T47D (cell line): ENCODE measurements around the gene FCHO2.
A peak's percentile ranks its signal among the peaks of the same experiment; 100 is the strongest.

ENCODE experiments used
- DNase-seq, 2 experiments: peaks; one replicate each; pipeline versions ENCODE4 v3.0.0 to v3.0.0-alpha.2; 2011 to 2012; ENCODE audit warnings: low read depth in 1 of 2, low spot score in 1 of 2
- JUND ChIP-seq: IDR thresholded peaks from 2 replicates; pipeline ENCODE4 v1.6.1; 2012; ENCODE audit warnings: low read depth
- in situ Hi-C: cut with HindIII; loops from 2 replicates; pipeline ENCODE4 v1.10.0; 2016; ENCODE audit warnings: low sequenced_read_pairs, low pct_unique_long_range_greater_than_20kb

The FCHO2 gene

GRCh38 chr5:73027361-73027760 lies 71.5 kb downstream of the FCHO2 start:
- TF ChIP-seq JUND: no peak
- in situ Hi-C loops: no loop called here
- peak in 1 of 2 experiments; percentile 10 for DNase-seq

- in situ Hi-C loops: no loop called here
- DNase-seq: no peak
- no peak for TF ChIP-seq JUND
Observed at GRCh38 chr5:73027816-73028215, 72.0 kb downstream of the FCHO2 start.

- in situ Hi-C loops: no loop called here
- TF ChIP-seq JUND: no peak
Observed at GRCh38 chr5:73028991-73029595, 73.3 kb downstream of the FCHO2 start.

GRCh38 chr5:73030531-73030930 lies 74.7 kb downstream of the FCHO2 start:
- DNase-seq: peak in 1 of 2 experiments; percentile 90
- in situ Hi-C loops: no loop called here
- no peak for TF ChIP-seq JUND

More at GRCh38 chr5:73028991-73029595, 73.3 kb downstream of the FCHO2 start:
- DNase-seq: no peak

- in situ Hi-C loops: no loop called here
- TF ChIP-seq JUND: peak; percentile 86
- DNase-seq: peak in 1 of 2 experiments; percentile 93
Observed at GRCh38 chr5:73030995-73031394, 75.2 kb downstream of the FCHO2 start.

- DNase-seq: peak in 1 of 2 experiments; percentile 35
- TF ChIP-seq JUND: no peak
- in situ Hi-C loops: no loop called here
Observed at GRCh38 chr5:73031839-73032238, 76.0 kb downstream of the FCHO2 start.

GRCh38 chr5:73032635-73033034 lies 76.8 kb downstream of the FCHO2 start:
- no peak for DNase-seq
- no peak for TF ChIP-seq JUND
- in situ Hi-C loops: no loop called here

GRCh38 chr5:73037545-73037944 lies 81.7 kb downstream of the FCHO2 start:
- no peak for DNase-seq
- no peak for TF ChIP-seq JUND
- in situ Hi-C loops: no loop called here

- TF ChIP-seq JUND: no peak
- in situ Hi-C loops: no loop called here
- DNase-seq: peak in 1 of 2 experiments; percentile 11
Observed at GRCh38 chr5:73039082-73039481, 83.2 kb downstream of the FCHO2 start.

- no peak for DNase-seq
- no peak for TF ChIP-seq JUND
- in situ Hi-C loops: no loop called here
Observed at GRCh38 chr5:73042993-73043392, 87.2 kb downstream of the FCHO2 start.

- TF ChIP-seq JUND: no peak
- in situ Hi-C loops: no loop called here
- no peak for DNase-seq
Observed at GRCh38 chr5:73044546-73044945, 88.7 kb downstream of the FCHO2 start.

- TF ChIP-seq JUND: no peak
- DNase-seq: no peak
- in situ Hi-C loops: no loop called here
Observed at GRCh38 chr5:73045623-73046022, 89.8 kb downstream of the FCHO2 start.

GRCh38 chr5:73061593-73061992 lies 105.8 kb downstream of the FCHO2 start:
- DNase-seq: no peak
- in situ Hi-C loops: no loop called here
- no peak for TF ChIP-seq JUND

GRCh38 chr5:73066466-73066865 lies 110.6 kb downstream of the FCHO2 start:
- no peak for DNase-seq
- no peak for TF ChIP-seq JUND
- in situ Hi-C loops: no loop called here
